WTC11 (cell line): ENCODE measurements around the gene HSPH1. TPM values are rescaled to one million over a fixed set of nuclear protein-coding genes. Genes with fewer than 3 reads are reported as not detected.

ENCODE experiments used
- ATAC-seq: fragments of 200-7000 bp; cut with Tn5 transposase; 2 replicates; pipeline ENCODE4 v1.10.0; 2021; ENCODE audit warnings: mild to moderate bottlenecking, moderate library complexity
- CTCF ChIA-PET: fragments of 300-600 bp; sonication (Branson Sonifier 250); formaldehyde crosslinking; loops from one replicate; lab custom pipeline; 2021; ENCODE audit warnings: antibody characterized with exemption; lab: Charles Lee
- POLR2A ChIA-PET: fragments of 350-600 bp; sonication (Branson Sonifier 250); formaldehyde crosslinking; loops from one replicate; lab custom pipeline; 2021; ENCODE audit warnings: antibody characterized with exemption; lab: Charles Lee
- DNase-seq: peaks from one replicate; pipeline ENCODE4 v3.0.0; 2021; ENCODE audit warnings: low spot score
- H3K27ac Mint-ChIP-seq: 2 replicates; pipeline ENCODE4 v1.8.0; 2021; ENCODE audit warnings: mixed read lengths
- H3K27me3 Mint-ChIP-seq: 2 replicates; pipeline ENCODE4 v1.8.0; 2021; ENCODE audit warnings: low read depth, mild to moderate bottlenecking, moderate library complexity, mixed read lengths
- H3K36me3 Mint-ChIP-seq: 2 replicates; pipeline ENCODE4 v1.8.0; 2021; ENCODE audit warnings: mixed read lengths
- H3K4me1 Mint-ChIP-seq: 2 replicates; pipeline ENCODE4 v1.8.0; 2022; ENCODE audit warnings: mixed read lengths
- H3K4me3 Mint-ChIP-seq: 2 replicates; pipeline ENCODE4 v1.8.0; 2021; ENCODE audit warnings: mild to moderate bottlenecking, moderate library complexity, mixed read lengths
- H3K9me3 Mint-ChIP-seq: 2 replicates; pipeline ENCODE4 v1.8.0; 2021; ENCODE audit warnings: mixed read lengths
- CREM ChIP-seq: sonication (generic); formaldehyde crosslinking; IDR thresholded peaks from 2 replicates; pipeline ENCODE4 v1.8.1; 2022; ENCODE audit warnings: mild to moderate bottlenecking, missing genetic modification reagents, moderate library complexity
- GABPB1 ChIP-seq: sonication (generic); formaldehyde crosslinking; IDR thresholded peaks from 2 replicates; pipeline ENCODE4 v1.8.1; 2023; ENCODE audit warnings: mild to moderate bottlenecking, missing genetic modification reagents
- IRF1 ChIP-seq: sonication (generic); formaldehyde crosslinking; IDR thresholded peaks from 2 replicates; pipeline ENCODE4 v1.8.0; 2023; ENCODE audit warnings: missing genetic modification reagents
- NFYB ChIP-seq: sonication (generic); formaldehyde crosslinking; conservative IDR thresholded peaks from 2 replicates; pipeline ENCODE4 v1.8.0; 2022; ENCODE audit warnings: low read depth, missing genetic modification reagents
- OVOL2 ChIP-seq: fragments of 250-450 bp; sonication (Bioruptor Pico); IDR thresholded peaks from 2 replicates; pipeline ENCODE4 v1.9.0; 2021; ENCODE audit warnings: mild to moderate bottlenecking, borderline replicate concordance
- PRRX2 ChIP-seq: fragments of 250-450 bp; sonication (Bioruptor Pico); IDR thresholded peaks from 2 replicates; pipeline ENCODE4 v1.8.0; 2021; ENCODE audit warnings: mild to moderate bottlenecking
- RELA ChIP-seq: sonication (generic); formaldehyde crosslinking; IDR thresholded peaks from 2 replicates; pipeline ENCODE4 v1.8.1; 2022; ENCODE audit warnings: missing genetic modification reagents, mild to moderate bottlenecking, borderline replicate concordance
- SMAD3 ChIP-seq: sonication (generic); formaldehyde crosslinking; IDR thresholded peaks from 2 replicates; pipeline ENCODE4 v1.8.0; 2022; ENCODE audit warnings: missing genetic modification reagents, mild to moderate bottlenecking, borderline replicate concordance
- ZNF281 ChIP-seq: sonication (generic); formaldehyde crosslinking; IDR thresholded peaks from 2 replicates; pipeline ENCODE4 v1.8.0; 2023; ENCODE audit warnings: mild to moderate bottlenecking, missing genetic modification reagents
- ZNF416 ChIP-seq: fragments of 250-450 bp; sonication (Bioruptor Pico); IDR thresholded peaks from 2 replicates; pipeline ENCODE4 v1.9.0; 2021; ENCODE audit warnings: mild to moderate bottlenecking, inconsistent platforms
- total RNA-seq: library from RNA; stranded (reverse); gene quantifications from 3 replicates; pipeline ENCODE4 v1.2.3, GENCODE V29; 2021
- TF ChIP-seq, protein P1 (sequence below): sonication (generic); formaldehyde crosslinking; IDR thresholded peaks from 2 replicates; pipeline ENCODE4 v1.8.0; 2023; ENCODE audit warnings: missing genetic modification reagents, mild to moderate bottlenecking, borderline replicate concordance
- TF ChIP-seq, protein P2 (sequence below): sonication (generic); formaldehyde crosslinking; IDR thresholded peaks from 2 replicates; pipeline ENCODE4 v1.8.1; 2022; ENCODE audit warnings: mild to moderate bottlenecking, moderate library complexity, missing genetic modification reagents
- TF ChIP-seq, protein P3 (sequence below): sonication (generic); formaldehyde crosslinking; IDR thresholded peaks from 2 replicates; pipeline ENCODE4 v1.8.0; 2022; ENCODE audit warnings: mild to moderate bottlenecking, missing genetic modification reagents
- TF ChIP-seq, protein P4 (sequence below): fragments of 250-450 bp; sonication (Bioruptor Pico); IDR thresholded peaks from 2 replicates; pipeline ENCODE4 v1.9.0; 2021; ENCODE audit warnings: mild to moderate bottlenecking
- TF ChIP-seq, protein P5 (sequence below): sonication (generic); formaldehyde crosslinking; IDR thresholded peaks from 2 replicates; pipeline ENCODE4 v1.8.1; 2023; ENCODE audit warnings: mild to moderate bottlenecking, missing genetic modification reagents

Gene HSPH1
- total RNA-seq, 1 experiment from 2014 or later: 114 TPM

DNA sequence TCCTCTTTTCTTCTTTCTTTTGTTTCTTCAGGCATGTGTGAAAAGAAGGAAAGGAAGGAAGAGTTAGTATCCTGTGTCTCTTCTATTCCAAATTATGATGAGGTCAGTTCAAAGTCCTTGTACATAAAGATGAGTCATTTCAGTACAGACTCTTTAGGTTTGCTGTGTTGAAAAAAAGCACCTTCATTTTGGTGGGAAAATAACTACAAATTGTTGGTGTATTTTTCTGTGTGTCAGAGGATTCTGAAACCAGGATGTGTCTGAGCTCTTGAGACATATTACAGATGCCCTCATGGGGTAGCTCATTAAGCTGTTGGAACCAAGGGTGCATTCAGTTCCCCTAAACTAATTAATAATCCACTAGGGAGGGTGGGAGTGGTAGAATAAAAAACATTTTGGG lies 5.8 kb upstream of the HSPH1 start:
- H3K9me3 Mint-ChIP-seq: no peaks in the 10 kb centered on the region
- ATAC-seq: no peak

GRCh38 chr13:31166591-31166990 lies 4.9 kb upstream of the HSPH1 start:
- no peaks in the 10 kb centered on the region for H3K9me3 Mint-ChIP-seq
- no peak for ATAC-seq
- H3K36me3 Mint-ChIP-seq: no peaks in the 10 kb centered on the region
- H3K27me3 Mint-ChIP-seq: no peaks in the 10 kb centered on the region
- DNase-seq: no peak
- CTCF ChIA-PET: no interaction called here
- POLR2A ChIA-PET: interaction anchor here (0.7 kb wide), 1 partner anchor 23 kb away, joined by 4 read pairs; no protein-coding TSS in a partner anchor
- H3K4me3 Mint-ChIP-seq: no peak overlapping the region
- H3K4me1 Mint-ChIP-seq: peaks cover 16% of the 10 kb centered on the region
- TF ChIP-seq, protein P1, sequence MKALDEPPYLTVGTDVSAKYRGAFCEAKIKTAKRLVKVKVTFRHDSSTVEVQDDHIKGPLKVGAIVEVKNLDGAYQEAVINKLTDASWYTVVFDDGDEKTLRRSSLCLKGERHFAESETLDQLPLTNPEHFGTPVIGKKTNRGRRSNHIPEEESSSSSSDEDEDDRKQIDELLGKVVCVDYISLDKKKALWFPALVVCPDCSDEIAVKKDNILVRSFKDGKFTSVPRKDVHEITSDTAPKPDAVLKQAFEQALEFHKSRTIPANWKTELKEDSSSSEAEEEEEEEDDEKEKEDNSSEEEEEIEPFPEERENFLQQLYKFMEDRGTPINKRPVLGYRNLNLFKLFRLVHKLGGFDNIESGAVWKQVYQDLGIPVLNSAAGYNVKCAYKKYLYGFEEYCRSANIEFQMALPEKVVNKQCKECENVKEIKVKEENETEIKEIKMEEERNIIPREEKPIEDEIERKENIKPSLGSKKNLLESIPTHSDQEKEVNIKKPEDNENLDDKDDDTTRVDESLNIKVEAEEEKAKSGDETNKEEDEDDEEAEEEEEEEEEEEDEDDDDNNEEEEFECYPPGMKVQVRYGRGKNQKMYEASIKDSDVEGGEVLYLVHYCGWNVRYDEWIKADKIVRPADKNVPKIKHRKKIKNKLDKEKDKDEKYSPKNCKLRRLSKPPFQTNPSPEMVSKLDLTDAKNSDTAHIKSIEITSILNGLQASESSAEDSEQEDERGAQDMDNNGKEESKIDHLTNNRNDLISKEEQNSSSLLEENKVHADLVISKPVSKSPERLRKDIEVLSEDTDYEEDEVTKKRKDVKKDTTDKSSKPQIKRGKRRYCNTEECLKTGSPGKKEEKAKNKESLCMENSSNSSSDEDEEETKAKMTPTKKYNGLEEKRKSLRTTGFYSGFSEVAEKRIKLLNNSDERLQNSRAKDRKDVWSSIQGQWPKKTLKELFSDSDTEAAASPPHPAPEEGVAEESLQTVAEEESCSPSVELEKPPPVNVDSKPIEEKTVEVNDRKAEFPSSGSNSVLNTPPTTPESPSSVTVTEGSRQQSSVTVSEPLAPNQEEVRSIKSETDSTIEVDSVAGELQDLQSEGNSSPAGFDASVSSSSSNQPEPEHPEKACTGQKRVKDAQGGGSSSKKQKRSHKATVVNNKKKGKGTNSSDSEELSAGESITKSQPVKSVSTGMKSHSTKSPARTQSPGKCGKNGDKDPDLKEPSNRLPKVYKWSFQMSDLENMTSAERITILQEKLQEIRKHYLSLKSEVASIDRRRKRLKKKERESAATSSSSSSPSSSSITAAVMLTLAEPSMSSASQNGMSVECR (CRISPR knock-in tag): no peak
- TF ChIP-seq RELA (CRISPR knock-in tag): no peak
- TF ChIP-seq PRRX2 (CRISPR knock-in tag): no peak
- no peak for TF ChIP-seq CREM (CRISPR knock-in tag)
- no peak for TF ChIP-seq OVOL2
- no peak for TF ChIP-seq SMAD3 (CRISPR knock-in tag)
- TF ChIP-seq, protein P2, sequence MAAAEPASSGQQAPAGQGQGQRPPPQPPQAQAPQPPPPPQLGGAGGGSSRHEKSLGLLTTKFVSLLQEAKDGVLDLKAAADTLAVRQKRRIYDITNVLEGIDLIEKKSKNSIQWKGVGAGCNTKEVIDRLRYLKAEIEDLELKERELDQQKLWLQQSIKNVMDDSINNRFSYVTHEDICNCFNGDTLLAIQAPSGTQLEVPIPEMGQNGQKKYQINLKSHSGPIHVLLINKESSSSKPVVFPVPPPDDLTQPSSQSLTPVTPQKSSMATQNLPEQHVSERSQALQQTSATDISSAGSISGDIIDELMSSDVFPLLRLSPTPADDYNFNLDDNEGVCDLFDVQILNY (CRISPR knock-in tag): no peak
- TF ChIP-seq, protein P3, sequence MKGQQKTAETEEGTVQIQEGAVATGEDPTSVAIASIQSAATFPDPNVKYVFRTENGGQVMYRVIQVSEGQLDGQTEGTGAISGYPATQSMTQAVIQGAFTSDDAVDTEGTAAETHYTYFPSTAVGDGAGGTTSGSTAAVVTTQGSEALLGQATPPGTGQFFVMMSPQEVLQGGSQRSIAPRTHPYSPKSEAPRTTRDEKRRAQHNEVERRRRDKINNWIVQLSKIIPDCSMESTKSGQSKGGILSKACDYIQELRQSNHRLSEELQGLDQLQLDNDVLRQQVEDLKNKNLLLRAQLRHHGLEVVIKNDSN: no peak
- TF ChIP-seq IRF1 (CRISPR knock-in tag): no peak
- no peak for TF ChIP-seq NFYB (CRISPR knock-in tag)
- no peak for TF ChIP-seq GABPB1
- TF ChIP-seq ZNF416: no peak
- TF ChIP-seq, protein P4, sequence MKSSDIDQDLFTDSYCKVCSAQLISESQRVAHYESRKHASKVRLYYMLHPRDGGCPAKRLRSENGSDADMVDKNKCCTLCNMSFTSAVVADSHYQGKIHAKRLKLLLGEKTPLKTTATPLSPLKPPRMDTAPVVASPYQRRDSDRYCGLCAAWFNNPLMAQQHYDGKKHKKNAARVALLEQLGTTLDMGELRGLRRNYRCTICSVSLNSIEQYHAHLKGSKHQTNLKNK (CRISPR knock-in tag): no peak
- TF ChIP-seq ZNF281 (CRISPR knock-in tag): no peak
- H3K27ac Mint-ChIP-seq: no peak overlapping the region

More for the DNA sequence above, 5.8 kb upstream of the HSPH1 start:
- ChIA-PET CTCF (no interaction called here), POLR2A (interaction anchor here (0.7 kb wide), 1 partner anchor 22 kb away, joined by 4 read pairs; no protein-coding TSS in a partner anchor)
- TF ChIP-seq, protein P5, sequence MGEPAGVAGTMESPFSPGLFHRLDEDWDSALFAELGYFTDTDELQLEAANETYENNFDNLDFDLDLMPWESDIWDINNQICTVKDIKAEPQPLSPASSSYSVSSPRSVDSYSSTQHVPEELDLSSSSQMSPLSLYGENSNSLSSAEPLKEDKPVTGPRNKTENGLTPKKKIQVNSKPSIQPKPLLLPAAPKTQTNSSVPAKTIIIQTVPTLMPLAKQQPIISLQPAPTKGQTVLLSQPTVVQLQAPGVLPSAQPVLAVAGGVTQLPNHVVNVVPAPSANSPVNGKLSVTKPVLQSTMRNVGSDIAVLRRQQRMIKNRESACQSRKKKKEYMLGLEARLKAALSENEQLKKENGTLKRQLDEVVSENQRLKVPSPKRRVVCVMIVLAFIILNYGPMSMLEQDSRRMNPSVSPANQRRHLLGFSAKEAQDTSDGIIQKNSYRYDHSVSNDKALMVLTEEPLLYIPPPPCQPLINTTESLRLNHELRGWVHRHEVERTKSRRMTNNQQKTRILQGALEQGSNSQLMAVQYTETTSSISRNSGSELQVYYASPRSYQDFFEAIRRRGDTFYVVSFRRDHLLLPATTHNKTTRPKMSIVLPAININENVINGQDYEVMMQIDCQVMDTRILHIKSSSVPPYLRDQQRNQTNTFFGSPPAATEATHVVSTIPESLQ: no peak
- Mint-ChIP-seq H3K4me1 (peaks cover 16% of the 10 kb centered on the region), H3K27me3 (no peaks in the 10 kb centered on the region), H3K4me3 (no peak overlapping the region), H3K27ac (no peak overlapping the region), H3K36me3 (no peaks in the 10 kb centered on the region)
- DNase-seq: no peak
